Mucosa of descending colon (tissue), 3 donors: ENCODE results near the gene HS3ST3B1. TPM values are rescaled to one million over a fixed set of nuclear protein-coding genes. Genes with fewer than 3 reads are reported as not detected.

Experiments
- ATAC-seq: fragments of 200-7000 bp; cut with Tn5 transposase; one replicate; pipeline ENCODE4 v1.9.1; 2020; ENCODE audit warnings: mild to moderate bottlenecking, moderate library complexity
- DNase-seq, 3 donors: peaks; one replicate each; pipeline ENCODE4 v3.0.0-alpha.2; 2020
- H3K36me3 ChIP-seq: fragments of 200-600 bp; one replicate; pipeline ENCODE4 v1.8.0; 2021; ENCODE audit warnings: low read depth, mild to moderate bottlenecking
- H3K4me1 ChIP-seq: fragments of 200-600 bp; one replicate; pipeline ENCODE4 v1.8.0; 2021; ENCODE audit warnings: low read depth, mild to moderate bottlenecking
- H3K4me3 ChIP-seq: fragments of 200-600 bp; one replicate; pipeline ENCODE4 v1.8.0; 2021; ENCODE audit warnings: mild to moderate bottlenecking
- H3K9me3 ChIP-seq: fragments of 200-600 bp; one replicate; pipeline ENCODE4 v1.8.0; 2021; ENCODE audit warnings: mild to moderate bottlenecking
- CTCF ChIP-seq: fragments of 200-600 bp; IDR thresholded peaks from one replicate; pipeline ENCODE4 v1.8.0; 2022; ENCODE audit warnings: antibody characterized with exemption, mild to moderate bottlenecking
- intact Hi-C, 2 donors: fragments of 100-400 bp; cut with DNase I in 1 of 2; cut with micrococcal nuclease in 1 of 2; formaldehyde crosslinking; loops; one replicate each; pipeline versions ENCODE4 v1.11.0 to v1.11.1; 2022; cut with DNase I, micrococcal nuclease
- total RNA-seq, 3 donors: library from RNA; stranded (reverse); fragmentation: NEBNext Ultra II Directional in 2 of 3; extraction: Animal tissue kit (Norgen Biotek cat#: 25700) in 2 of 3; gene quantifications; one replicate each; pipeline versions ENCODE4 v1.2.1 to v1.2.4, GENCODE V29; 2021 to 2023
- donor health status: DM: no; HTN: no; CAD: no; lungs with moderate emphysema.
- donor health status: DM: no; HTN: no; CAD: no.
- donor health status: DM: no; HTN: yes; CAD: no.

HS3ST3B1 gene
- total RNA-seq, 3 donors from 2014 or later, result 1.4 to 1.6 (median 1.5) TPM

DNA sequence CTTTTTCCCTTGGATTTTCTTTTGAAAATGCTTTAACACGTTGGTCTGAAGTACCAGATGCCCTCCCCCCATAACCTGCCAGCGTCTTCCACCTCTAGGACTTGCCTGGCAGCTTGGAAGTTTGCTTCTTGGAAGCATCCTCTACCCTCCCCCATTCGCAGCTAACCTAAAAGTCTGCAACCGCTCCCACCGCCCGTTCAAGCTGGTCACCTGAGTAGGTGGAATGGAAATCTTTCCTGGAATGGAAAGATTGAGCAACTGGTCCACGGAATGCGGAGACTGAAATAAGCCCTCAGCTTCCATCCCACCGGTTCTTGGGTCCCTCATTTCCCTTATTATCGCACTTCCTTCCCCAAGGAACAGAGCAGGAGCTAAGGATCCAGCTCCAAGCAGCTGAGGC is 31.4 kb downstream of the HS3ST3B1 start:
- intact Hi-C loops, result no loop called here
- no peak for TF ChIP-seq CTCF
- Histone ChIP-seq H3K9me3 (no peaks in the 10 kb centered on the region), H3K36me3 (no peaks in the 10 kb centered on the region), H3K4me1 (no peaks in the 10 kb centered on the region), H3K4me3 (no peak overlapping the region)
- ATAC-seq (no peak), DNase-seq (no peak)

GRCh38 chr17:14333506-14333905 is 32.6 kb downstream of the HS3ST3B1 start:
- no peak for ATAC-seq
- no peaks in the 10 kb centered on the region for H3K9me3 ChIP-seq
- H3K36me3 ChIP-seq, result no peaks in the 10 kb centered on the region
- DNase-seq, result no peak
- TF ChIP-seq CTCF, result no peak
- H3K4me3 ChIP-seq, result no peak overlapping the region
- no peaks in the 10 kb centered on the region for H3K4me1 ChIP-seq
- intact Hi-C loops, result no loop called here

DNA sequence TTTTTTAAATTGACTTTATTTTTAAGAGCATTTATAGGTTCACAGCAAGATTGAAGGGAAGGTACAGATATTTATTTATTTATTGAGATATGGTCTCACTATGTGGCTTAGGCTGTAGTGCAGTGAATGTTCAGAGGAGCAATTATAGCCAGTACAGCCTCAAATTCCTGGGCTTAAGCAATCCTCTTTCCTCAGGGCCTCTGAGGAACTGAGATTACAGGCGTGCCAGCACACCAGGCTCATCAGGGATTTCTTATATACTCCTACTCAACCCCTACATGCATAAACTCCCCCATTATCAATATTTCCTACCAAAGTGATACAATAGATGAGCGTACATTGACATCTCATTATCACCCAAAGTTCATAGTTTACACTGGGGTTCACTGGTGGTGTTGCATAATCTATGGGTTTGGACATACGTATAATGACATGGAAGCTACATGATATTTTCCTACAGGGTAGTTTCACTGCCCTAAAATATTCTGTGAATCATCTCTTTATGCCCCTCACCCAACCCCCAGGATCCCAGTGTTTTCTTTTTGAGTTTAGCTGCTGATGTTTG is 33.5 kb downstream of the HS3ST3B1 start:
- no peaks in the 10 kb centered on the region for H3K36me3 ChIP-seq
- DNase-seq (no peak), ATAC-seq (no peak)
- TF ChIP-seq CTCF, result no peak
- intact Hi-C loops, result no loop called here
- H3K9me3 ChIP-seq, result no peaks in the 10 kb centered on the region
- H3K4me3 ChIP-seq, result no peak overlapping the region
- no peaks in the 10 kb centered on the region for H3K4me1 ChIP-seq

DNA sequence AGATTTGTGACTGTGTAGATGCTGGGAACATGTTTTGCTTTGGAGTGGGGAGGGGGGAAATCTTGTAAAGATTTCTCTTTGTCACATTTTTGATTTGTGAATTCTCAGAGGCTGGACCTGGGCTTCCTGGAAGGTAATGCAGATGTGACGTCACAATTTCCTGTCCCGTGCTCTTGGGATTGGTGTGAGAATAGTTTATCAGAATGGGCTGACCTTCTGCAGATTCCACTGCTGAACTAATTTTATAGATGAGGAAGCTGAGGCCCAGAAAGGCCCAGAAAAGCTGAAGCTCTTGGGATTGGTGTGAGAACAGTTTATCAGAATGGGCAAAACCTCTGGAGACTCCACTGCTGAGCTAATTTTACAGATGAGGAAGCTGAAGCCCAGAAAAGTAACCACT is 34.0 kb downstream of the HS3ST3B1 start:
- no peak for TF ChIP-seq CTCF
- ATAC-seq, result no peak
- Histone ChIP-seq H3K9me3 (no peaks in the 10 kb centered on the region), H3K4me1 (no peaks in the 10 kb centered on the region), H3K36me3 (no peaks in the 10 kb centered on the region), H3K4me3 (no peak overlapping the region)
- intact Hi-C loops, result no loop called here
- DNase-seq, result no peak

- intact Hi-C loops, result no loop called here
- Histone ChIP-seq H3K4me3 (no peak overlapping the region), H3K4me1 (no peaks in the 10 kb centered on the region), H3K36me3 (no peaks in the 10 kb centered on the region), H3K9me3 (no peaks in the 10 kb centered on the region)
- DNase-seq, result no peak
- no peak for ATAC-seq
- TF ChIP-seq CTCF, result no peak
Measured at GRCh38 chr17:14336418-14336817, 35.5 kb downstream of the HS3ST3B1 start.

- H3K4me3 ChIP-seq, result no peak overlapping the region
- ATAC-seq (no peak), DNase-seq (no peak)
- no peak for TF ChIP-seq CTCF
- no peaks in the 10 kb centered on the region for H3K36me3 ChIP-seq
- intact Hi-C loops, result no loop called here
- H3K4me1 ChIP-seq, result no peaks in the 10 kb centered on the region
- H3K9me3 ChIP-seq, result no peaks in the 10 kb centered on the region
Measured at GRCh38 chr17:14337596-14338079, 36.8 kb downstream of the HS3ST3B1 start.
